OCI-LY3 (cell line): ENCODE measurements around the gene CRACR2B.

ENCODE experiments used
- CTCF ChIP-seq: fragments of 200-600, 300-600 bp; sonication (generic); IDR thresholded peaks from 2 replicates; pipeline ENCODE4 v1.5.1; 2014; ENCODE audit warnings: antibody characterized with exemption, low read length, low read depth
- EZH2phosphoT487 ChIP-seq: fragments of 200-600 bp; shearing (Covaris generic); IDR thresholded peaks from 2 replicates; pipeline ENCODE4 v1.6.1; 2018; ENCODE audit warnings: antibody characterized with exemption, mixed run types, low read depth

GRCh38 chr11:830295-831117 lies 2.8 kb downstream of the CRACR2B start:
- no peak for TF ChIP-seq EZH2phosphoT487
- TF ChIP-seq CTCF, result no peak
